ENCODE data around the gene SEC16B.
A peak's percentile ranks its signal among the peaks of the same experiment; 100 is the strongest.
"Not testable (repeated sequence)": the region's sequence is repeated elsewhere in the genome, so short reads cannot be mapped to it uniquely, and the experiment has no call there.

SEC16B gene

GRCh38 chr1:177995369-177995768 lies 25.5 kb upstream of the SEC16B start:
- DNase-seq (ENCODE audit: low read depth) = no peak
- H3K4me3 ChIP-seq (ENCODE audit: low read length) = no peak overlapping the region
- no peak for TF ChIP-seq CTCF (conservative IDR thresholded peaks at IDR 0.05; ENCODE audit: low read depth, low read length)

- not testable (repeated sequence) for DNase-seq (ENCODE audit: low read depth); H3K4me3 ChIP-seq (ENCODE audit: low read length)
Observed at GRCh38 chr1:177986281-177986680, 16.4 kb upstream of the SEC16B start.

- TF ChIP-seq CTCF (conservative IDR thresholded peaks at IDR 0.05; ENCODE audit: low read depth, low read length) = no peak
- DNase-seq (ENCODE audit: low read depth) = no peak
- no peak overlapping the region for H3K4me3 ChIP-seq (ENCODE audit: low read length)
Observed at GRCh38 chr1:177984761-177985160, 14.9 kb upstream of the SEC16B start.

- no peak for TF ChIP-seq CTCF (conservative IDR thresholded peaks at IDR 0.05; ENCODE audit: low read depth, low read length)
- DNase-seq (ENCODE audit: low read depth) = peak; percentile 38
- no peak overlapping the region for H3K4me3 ChIP-seq (ENCODE audit: low read length)
Observed at GRCh38 chr1:177984136-177984525, 14.3 kb upstream of the SEC16B start.

- DNase-seq (ENCODE audit: low read depth) = no peak
- H3K4me3 ChIP-seq (ENCODE audit: low read length) = no peak overlapping the region
- no peak for TF ChIP-seq CTCF (conservative IDR thresholded peaks at IDR 0.05; ENCODE audit: low read depth, low read length)
Observed at GRCh38 chr1:177983482-177984135, 13.8 kb upstream of the SEC16B start.

- TF ChIP-seq CTCF (conservative IDR thresholded peaks at IDR 0.05; ENCODE audit: low read depth, low read length) = no peak
- DNase-seq (ENCODE audit: low read depth) = no peak
- no peak overlapping the region for H3K4me3 ChIP-seq (ENCODE audit: low read length)
Observed at GRCh38 chr1:177983077-177983476, 13.2 kb upstream of the SEC16B start.

GRCh38 chr1:177981200-177981599 lies 11.3 kb upstream of the SEC16B start:
- no peak for DNase-seq (ENCODE audit: low read depth)
- no peak for TF ChIP-seq CTCF (conservative IDR thresholded peaks at IDR 0.05; ENCODE audit: low read depth, low read length)
- no peak overlapping the region for H3K4me3 ChIP-seq (ENCODE audit: low read length)
